PC-3 (cell line): ENCODE results near the gene ADRB2. TPM values are rescaled to one million over a fixed set of nuclear protein-coding genes. Genes with fewer than 3 reads are reported as not detected.

Source experiments
- ATAC-seq: fragments of 200-7000 bp; cut with Tn5 transposase; 2 replicates; pipeline ENCODE4 v1.9.1; 2020; ENCODE audit warnings: mild to moderate bottlenecking, moderate library complexity
- BruUV-seq: library from RNA; stranded (reverse); fragments of 400-500 nt; replicated peaks from 2 replicates; lab custom pipeline; 2021; lab: Mats Ljungman, UMichigan
- CTCF ChIA-PET: fragments of 300-600 bp; sonication (Branson Sonifier 250); formaldehyde crosslinking; loops from one replicate; lab custom pipeline; 2022; ENCODE audit warnings: antibody characterized with exemption; lab: Charles Lee
- POLR2A ChIA-PET: fragments of 300-600 bp; sonication (Branson Sonifier 250); formaldehyde crosslinking; loops from one replicate; lab custom pipeline; 2022; ENCODE audit warnings: antibody characterized with exemption; ENCODE audit not compliant: unreplicated experiment; lab: Charles Lee
- DNase-seq: peaks from one replicate; pipeline ENCODE4 v3.0.0-alpha.2; 2015
- H2AFZ ChIP-seq: fragments of 300-600 bp; sonication (generic); 2 replicates; pipeline ENCODE4 v1.6.0; 2016; ENCODE audit warnings: antibody characterized with exemption, low read length
- H3F3A ChIP-seq: fragments of 300-600 bp; sonication (generic); one replicate; pipeline ENCODE4 v1.6.0; 2017; ENCODE audit warnings: antibody characterized with exemption, low read length, control low read depth, mild to moderate bottlenecking; ENCODE audit not compliant: unreplicated experiment
- H3K27ac ChIP-seq: fragments of 300-600 bp; sonication (generic); 2 replicates; pipeline ENCODE4 v1.5.1; 2016; ENCODE audit warnings: mild to moderate bottlenecking, low read length
- H3K27me3 ChIP-seq: fragments of 300-600 bp; sonication (generic); 2 replicates; pipeline ENCODE4 v1.6.1; 2016; ENCODE audit warnings: low read length, mixed read lengths
- H3K36me3 ChIP-seq: fragments of 300-600 bp; sonication (generic); 2 replicates; pipeline ENCODE4 v1.6.1; 2016; ENCODE audit warnings: low read depth, mixed run types, low read length, mixed read lengths
- H3K4me1 ChIP-seq: fragments of 300-600 bp; sonication (generic); 2 replicates; pipeline ENCODE4 v1.5.1; 2016; ENCODE audit warnings: low read length; ENCODE audit not compliant: insufficient read depth
- H3K4me2 ChIP-seq: fragments of 300-600 bp; sonication (generic); 2 replicates; pipeline ENCODE4 v1.6.0; 2016; ENCODE audit warnings: low read length
- H3K4me3 ChIP-seq: fragments of 300-600 bp; sonication (generic); 2 replicates; pipeline ENCODE4 v1.5.1; 2016; ENCODE audit warnings: mild to moderate bottlenecking, low read length, mixed read lengths
- H3K79me2 ChIP-seq: fragments of 300-600 bp; sonication (generic); 2 replicates; pipeline ENCODE4 v1.6.1; 2017; ENCODE audit warnings: low read length, mixed read lengths
- H3K9ac ChIP-seq: fragments of 300-600 bp; sonication (generic); 2 replicates; pipeline ENCODE4 v1.6.0; 2016; ENCODE audit warnings: mild to moderate bottlenecking, low read length
- H3K9me2 ChIP-seq: fragments of 300-600 bp; sonication (generic); replicated peaks from 2 replicates; pipeline ENCODE4 v1.6.1; 2016; ENCODE audit warnings: mixed run types, low read length, mixed read lengths
- H3K9me3 ChIP-seq: fragments of 300-600 bp; sonication (generic); 2 replicates; pipeline ENCODE4 v1.6.1; 2016; ENCODE audit warnings: low read length, mixed read lengths
- H4K20me1 ChIP-seq: fragments of 300-600 bp; sonication (generic); 2 replicates; pipeline ENCODE4 v1.6.1; 2016; ENCODE audit warnings: low read length, mixed read lengths
- EZH2 ChIP-seq: fragments of 300-600 bp; sonication (generic); IDR thresholded peaks from one replicate; pipeline ENCODE4 v1.6.1; 2017; ENCODE audit warnings: antibody characterized with exemption, mild to moderate bottlenecking, low read length; ENCODE audit not compliant: unreplicated experiment
- EZH2phosphoT487 ChIP-seq: fragments of 300-600 bp; sonication (generic); IDR thresholded peaks from 2 replicates; pipeline ENCODE4 v1.6.1; 2018; ENCODE audit warnings: mild to moderate bottlenecking, antibody characterized with exemption, low read length, borderline replicate concordance
- intact Hi-C: fragments of 100-400 bp; cut with micrococcal nuclease; formaldehyde crosslinking; loops from 2 replicates; pipeline ENCODE4 v1.9.0; 2023
- total RNA-seq: library from RNA; depleted of rRNA; stranded (reverse); fragments of >200 nt; gene quantifications from 2 replicates; pipeline ENCODE4 v1.2.3, GENCODE V29; 2014
- TF ChIP-seq, protein P1 (sequence below): fragments of 300-600 bp; sonication (generic); conservative IDR thresholded peaks from 2 replicates; pipeline ENCODE4 v1.5.1; 2017; ENCODE audit warnings: antibody characterized with exemption, low read depth, mild to moderate bottlenecking, low read length

Gene ADRB2
- total RNA-seq, 1 experiment from 2014 or later: 41.1 TPM

- TF ChIP-seq EZH2phosphoT487: no peak
- no peak for TF ChIP-seq EZH2
- TF ChIP-seq, protein P1, sequence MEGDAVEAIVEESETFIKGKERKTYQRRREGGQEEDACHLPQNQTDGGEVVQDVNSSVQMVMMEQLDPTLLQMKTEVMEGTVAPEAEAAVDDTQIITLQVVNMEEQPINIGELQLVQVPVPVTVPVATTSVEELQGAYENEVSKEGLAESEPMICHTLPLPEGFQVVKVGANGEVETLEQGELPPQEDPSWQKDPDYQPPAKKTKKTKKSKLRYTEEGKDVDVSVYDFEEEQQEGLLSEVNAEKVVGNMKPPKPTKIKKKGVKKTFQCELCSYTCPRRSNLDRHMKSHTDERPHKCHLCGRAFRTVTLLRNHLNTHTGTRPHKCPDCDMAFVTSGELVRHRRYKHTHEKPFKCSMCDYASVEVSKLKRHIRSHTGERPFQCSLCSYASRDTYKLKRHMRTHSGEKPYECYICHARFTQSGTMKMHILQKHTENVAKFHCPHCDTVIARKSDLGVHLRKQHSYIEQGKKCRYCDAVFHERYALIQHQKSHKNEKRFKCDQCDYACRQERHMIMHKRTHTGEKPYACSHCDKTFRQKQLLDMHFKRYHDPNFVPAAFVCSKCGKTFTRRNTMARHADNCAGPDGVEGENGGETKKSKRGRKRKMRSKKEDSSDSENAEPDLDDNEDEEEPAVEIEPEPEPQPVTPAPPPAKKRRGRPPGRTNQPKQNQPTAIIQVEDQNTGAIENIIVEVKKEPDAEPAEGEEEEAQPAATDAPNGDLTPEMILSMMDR: no peak
- intact Hi-C loops: no loop called here
- Histone ChIP-seq H2AFZ (no peak overlapping the region), H3K27ac (no peak overlapping the region), H3K27me3 (no peaks in the 10 kb centered on the region), H3K9ac (no peak overlapping the region), H3F3A (no peaks in the 10 kb centered on the region), H3K4me3 (no peak overlapping the region), H3K79me2 (no peaks in the 10 kb centered on the region), H4K20me1 (no peaks in the 10 kb centered on the region), H3K9me3 (no peaks in the 10 kb centered on the region), H3K9me2 (no peaks in the 10 kb centered on the region), H3K4me2 (no peak overlapping the region), H3K36me3 (no peaks in the 10 kb centered on the region), H3K4me1 (peaks cover 51% of the 10 kb centered on the region)
- POLR2A ChIA-PET: interaction anchor here (0.6 kb wide), 1 partner anchor 144 kb away, joined by 4 read pairs; no protein-coding TSS in a partner anchor
- CTCF ChIA-PET: no interaction called here
- no peak for ATAC-seq
- peak; percentile 33 for DNase-seq
- BruUV-seq: no TSS peak
Observed at GRCh38 chr5:148786456-148786855, 40.0 kb upstream of the ADRB2 start.

DNA sequence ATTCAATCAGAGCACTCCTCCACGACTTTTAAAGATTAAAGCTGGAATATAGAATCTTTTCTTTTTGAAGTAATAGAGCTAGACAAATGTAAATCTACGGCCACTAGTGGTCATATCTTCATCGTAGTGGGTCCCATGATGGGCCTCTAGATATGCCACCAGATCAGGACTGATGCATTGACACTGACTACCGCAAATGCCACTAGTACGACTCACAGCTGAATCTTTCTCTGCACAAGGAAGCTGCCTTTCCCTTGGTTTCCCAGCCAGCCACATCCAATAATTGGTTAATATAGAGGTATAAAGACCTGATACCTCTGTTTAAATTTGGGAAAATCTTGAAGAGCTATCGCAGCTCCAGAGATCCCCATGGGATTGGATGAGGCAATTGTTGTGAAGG is 37.8 kb upstream of the ADRB2 start:
- no peaks in the 10 kb centered on the region for H3K9me2 ChIP-seq
- no peak for TF ChIP-seq EZH2
- TF ChIP-seq, protein P1: peak; percentile 19; the same call in 1 of the 2 replicates
- no peaks in the 10 kb centered on the region for H3F3A ChIP-seq
- H3K9me3 ChIP-seq: no peaks in the 10 kb centered on the region
- peak overlapping the region; percentile 93 for H3K27ac ChIP-seq
- no TSS peak for BruUV-seq
- no peaks in the 10 kb centered on the region for H3K27me3 ChIP-seq
- no peak overlapping the region for H3K4me3 ChIP-seq
- H3K36me3 ChIP-seq: no peaks in the 10 kb centered on the region
- DNase-seq (peak; percentile 80), ATAC-seq (no peak)
- no peaks in the 10 kb centered on the region for H4K20me1 ChIP-seq
- H3K9ac ChIP-seq: no peak overlapping the region; the same call in 1 of the 2 replicates
- H3K4me2 ChIP-seq: peak overlapping the region; percentile 12; the same call in 1 of the 2 replicates
- H3K4me1 ChIP-seq: peaks cover 72% of the 10 kb centered on the region
- no peaks in the 10 kb centered on the region for H3K79me2 ChIP-seq
- CTCF ChIA-PET: interaction anchor here (0.5 to 1.9 kb wide), 7 partner anchors 37 to 326 kb away, joined by 3 to 10 read pairs (median 3); no protein-coding TSS in a partner anchor
- no peak overlapping the region for H2AFZ ChIP-seq
- POLR2A ChIA-PET: interaction anchor here (0.5 to 0.7 kb wide), 2 partner anchors 39 to 43 kb away, joined by 3 to 4 read pairs; no protein-coding TSS in a partner anchor
- intact Hi-C loops: no loop called here
